GM23248 (cell line): ENCODE results near the gene SP4. TPM values are rescaled to one million over a fixed set of nuclear protein-coding genes. Genes with fewer than 3 reads are reported as not detected.

Source experiments
- DNase-seq: peaks from one replicate; pipeline ENCODE4 v3.0.0-alpha.2; 2015
- H2AFZ ChIP-seq: fragments of 200-600 bp; sonication (generic); 2 replicates; pipeline ENCODE4 v1.6.1; 2016; ENCODE audit warnings: antibody characterized with exemption
- H3F3A ChIP-seq: fragments of 200-600 bp; sonication (generic); 2 replicates; pipeline ENCODE4 v1.6.1; 2016; ENCODE audit warnings: mild to moderate bottlenecking, antibody characterized with exemption, mixed run types; ENCODE audit not compliant: insufficient read depth
- H3K27ac ChIP-seq: fragments of 200-600 bp; sonication (generic); 2 replicates; pipeline ENCODE4 v1.5.1; 2016; ENCODE audit warnings: mild to moderate bottlenecking
- H3K27me3 ChIP-seq: fragments of 200-600 bp; sonication (generic); replicated peaks from 2 replicates; pipeline ENCODE4 v1.6.1; 2016; ENCODE audit warnings: mild to moderate bottlenecking; ENCODE audit not compliant: insufficient read depth
- H3K36me3 ChIP-seq: fragments of 200-600 bp; sonication (generic); 2 replicates; pipeline ENCODE4 v1.6.1; 2016; ENCODE audit warnings: low read depth, mild to moderate bottlenecking
- H3K4me1 ChIP-seq: fragments of 200-600 bp; sonication (generic); 2 replicates; pipeline ENCODE4 v1.6.1; 2016; ENCODE audit warnings: mild to moderate bottlenecking; ENCODE audit not compliant: insufficient read depth
- H3K4me2 ChIP-seq: fragments of 200-600 bp; sonication (generic); one replicate; pipeline ENCODE4 v1.6.1; 2016; ENCODE audit warnings: mild to moderate bottlenecking; ENCODE audit not compliant: unreplicated experiment
- H3K4me3 ChIP-seq: fragments of 200-600 bp; sonication (generic); 2 replicates; pipeline ENCODE4 v1.5.1; 2016; ENCODE audit warnings: mild to moderate bottlenecking
- H3K79me2 ChIP-seq: fragments of 200-600 bp; sonication (generic); 2 replicates; pipeline ENCODE4 v1.6.1; 2016; ENCODE audit warnings: mild to moderate bottlenecking; ENCODE audit not compliant: insufficient read depth
- H3K9ac ChIP-seq: fragments of 200-600 bp; sonication (generic); 2 replicates; pipeline ENCODE4 v1.6.1; 2016; ENCODE audit warnings: mild to moderate bottlenecking
- H3K9me2 ChIP-seq: fragments of 200-600 bp; sonication (generic); 2 replicates; pipeline ENCODE4 v1.6.1; 2016; ENCODE audit warnings: mixed run types, mild to moderate bottlenecking, moderate library complexity; ENCODE audit not compliant: insufficient read depth
- H3K9me3 ChIP-seq: fragments of 200-600 bp; sonication (generic); one replicate; pipeline ENCODE4 v1.6.1; 2017; ENCODE audit warnings: low read depth
- H4K20me1 ChIP-seq: fragments of 200-600 bp; sonication (generic); 2 replicates; pipeline ENCODE4 v1.6.0; 2016; ENCODE audit not compliant: insufficient read depth
- EZH2 ChIP-seq: fragments of 200-600 bp; sonication (generic); IDR thresholded peaks from 2 replicates; pipeline ENCODE4 v1.6.1; 2018; ENCODE audit warnings: antibody characterized with exemption, mild to moderate bottlenecking; ENCODE audit not compliant: insufficient read depth, poor library complexity, severe bottlenecking
- EZH2phosphoT487 ChIP-seq: fragments of 200-600 bp; sonication (generic); IDR thresholded peaks from 2 replicates; pipeline ENCODE4 v1.6.1; 2018; ENCODE audit warnings: antibody characterized with exemption, moderate library complexity, mild to moderate bottlenecking, low read depth; ENCODE audit not compliant: insufficient read depth
- whole genome bisulfite sequencing, 2 experiments: methylation state at CpG; one replicate each; pipeline ENCODE4 v1.1.6; 2015 to 2017; ENCODE audit warnings: low lambda C conversion rate in 2 of 2, low coverage in 1 of 2; ENCODE audit errors: missing lambda C conversion rate in 2 of 2; 5-methylcytosine and 5-hydroxymethylcytosine counted together
- in situ Hi-C: fragments of 300-500 bp; cut with MboI; formaldehyde crosslinking; loops from 2 replicates; pipeline ENCODE4 v1.15.0; 2020
- polyA plus RNA-seq: library from polyadenylated mRNA; unstranded; fragments of >200 nt; fragmentation: Nextera tagmentation; extraction: Ambion mirVana; gene quantifications from 2 replicates; pipeline ENCODE4 v1.2.1, GENCODE V29; 2016
- total RNA-seq: library from RNA; depleted of rRNA; stranded (reverse); fragments of >200 nt; shearing (Covaris generic); gene quantifications from 2 replicates; pipeline ENCODE4 v1.2.3, GENCODE V29; 2014; rRNA removed

Gene SP4
- total RNA-seq = 3.5 and 4.7 TPM in 2 replicates
- 2.1 and 2.3 TPM in 2 replicates for polyA plus RNA-seq

GRCh38 chr7:21427871-21428658 lies at the start of gene SP4:
Gene SP4 (plus strand): TSS chr7:21428083. CDS start chr7:21428252, 169 bp downstream.
- peak within 1 kb of the TSS; percentile 93 for H3K4me2 ChIP-seq
- H3K4me1 ChIP-seq = 0 out of 2 replicates have a peak, but pooled peaks cover 4% of the 10 kb centered on the region
- H3K36me3 ChIP-seq = no peaks in the 10 kb centered on the region
- no peak for TF ChIP-seq EZH2phosphoT487
- no peak for TF ChIP-seq EZH2
- peak within 1 kb of the TSS; percentile 92 for H3K27ac ChIP-seq
- peak; percentile 98 for DNase-seq
- H3K9me3 ChIP-seq = no peaks in the 10 kb centered on the region
- no peaks in the 10 kb centered on the region for H3F3A ChIP-seq
- H3K4me3 ChIP-seq = peak within 1 kb of the TSS; percentile 97
- H2AFZ ChIP-seq = peak within 1 kb of the TSS; percentile 100
- H3K9me2 ChIP-seq = no peaks in the 10 kb centered on the region
- in situ Hi-C loops = no loop called here
- H4K20me1 ChIP-seq = no peaks in the 10 kb centered on the region
- no peaks in the 10 kb centered on the region for H3K79me2 ChIP-seq
- WGBS, 2 experiments = 0 to 1% methylated on average over 2 to 45 of the region's 63 CpGs
- H3K27me3 ChIP-seq = no peaks in the 10 kb centered on the region
- peak within 1 kb of the TSS; percentile 93 for H3K9ac ChIP-seq

GRCh38 chr7:21383227-21384220 lies 44.4 kb upstream of the SP4 start:
- TF ChIP-seq EZH2phosphoT487 (no peak), EZH2 (no peak)
- Histone ChIP-seq H3K27me3 (no peaks in the 10 kb centered on the region), H3K9me3 (no peaks in the 10 kb centered on the region), H3K9me2 (no peaks in the 10 kb centered on the region), H2AFZ (no peak overlapping the region), H3K9ac (no peak overlapping the region), H3K36me3 (no peaks in the 10 kb centered on the region), H3K4me2 (no peak overlapping the region), H3K4me3 (no peak overlapping the region), H3K79me2 (no peaks in the 10 kb centered on the region), H3F3A (no peaks in the 10 kb centered on the region), H3K27ac (no peak overlapping the region), H4K20me1 (no peaks in the 10 kb centered on the region), H3K4me1 (no peaks in the 10 kb centered on the region)
- WGBS, 2 experiments = 0 to 2% methylated on average over 2 of the region's 2 CpGs
- in situ Hi-C loops = no loop called here
- DNase-seq = no peak

GRCh38 chr7:21393937-21394336 lies 33.9 kb upstream of the SP4 start:
- in situ Hi-C loops = no loop called here
- Histone ChIP-seq H3F3A (no peaks in the 10 kb centered on the region), H2AFZ (no peak overlapping the region)

DNA sequence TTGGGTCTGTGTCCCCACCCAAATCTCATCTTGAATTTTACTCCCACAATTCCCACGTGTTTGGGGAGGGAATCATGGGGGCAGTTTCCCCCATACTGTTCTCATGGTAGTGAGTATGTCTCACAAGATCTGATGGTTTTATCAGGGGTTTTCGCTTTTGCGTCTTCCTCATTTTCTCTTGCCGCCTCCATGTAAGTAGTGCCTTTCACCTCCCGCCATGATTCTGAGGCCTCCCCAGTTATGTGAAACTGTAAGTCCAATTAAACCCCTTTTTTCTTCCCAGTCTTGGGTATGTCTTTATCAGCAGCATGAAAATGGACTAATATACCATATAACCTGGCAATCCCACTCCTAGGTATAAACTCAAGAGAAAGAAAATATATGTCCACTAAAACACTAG lies 25.9 kb upstream of the SP4 start:
- Histone ChIP-seq H3K4me2 (no peak overlapping the region), H3K27me3 (no peaks in the 10 kb centered on the region), H3K9me3 (no peaks in the 10 kb centered on the region), H4K20me1 (no peaks in the 10 kb centered on the region), H3K9ac (no peak overlapping the region), H3K79me2 (no peaks in the 10 kb centered on the region), H3K9me2 (no peaks in the 10 kb centered on the region), H3K36me3 (no peaks in the 10 kb centered on the region), H3F3A (no peaks in the 10 kb centered on the region), H3K4me3 (no peak overlapping the region), H2AFZ (no peak overlapping the region), H3K27ac (no peak overlapping the region), H3K4me1 (no peaks in the 10 kb centered on the region)
- TF ChIP-seq EZH2phosphoT487 = no peak
- no peak for TF ChIP-seq EZH2
- in situ Hi-C loops = no loop called here
- no peak for DNase-seq
- 53 to 58% methylated on average over 5 of the region's 5 CpGs for WGBS, 2 experiments

More at GRCh38 chr7:21393937-21394336, 33.9 kb upstream of the SP4 start:
- DNase-seq = no peak
- Histone ChIP-seq H3K36me3 (no peaks in the 10 kb centered on the region), H3K4me1 (no peaks in the 10 kb centered on the region), H3K9ac (no peak overlapping the region), H3K4me3 (no peak overlapping the region), H4K20me1 (no peaks in the 10 kb centered on the region), H3K9me3 (no peaks in the 10 kb centered on the region), H3K9me2 (no peaks in the 10 kb centered on the region), H3K4me2 (no peak overlapping the region), H3K79me2 (no peaks in the 10 kb centered on the region), H3K27me3 (no peaks in the 10 kb centered on the region), H3K27ac (no peak overlapping the region)
- TF ChIP-seq EZH2 (no peak), EZH2phosphoT487 (no peak)
- 2 to 5% methylated on average over 2 of the region's 2 CpGs for WGBS, 2 experiments
